A673 (cell line): ENCODE results near the gene WDR76.

Source experiments
- EZH2 ChIP-seq: fragments of 200-600 bp; sonication (generic); IDR thresholded peaks from 2 replicates; pipeline ENCODE4 v1.6.1; 2017; ENCODE audit warnings: borderline replicate concordance, low read depth, mild to moderate bottlenecking, mixed read lengths, antibody characterized with exemption, low read length; ENCODE audit not compliant: poor library complexity, severe bottlenecking
- TF ChIP-seq, protein P1 (sequence below): fragments of 300-800, 200-600 bp; sonication (generic); conservative IDR thresholded peaks from 2 replicates; pipeline ENCODE4 v1.5.1; 2017; ENCODE audit warnings: low read depth, mild to moderate bottlenecking, antibody characterized with exemption, low read length, moderate library complexity, mixed read lengths

DNA sequence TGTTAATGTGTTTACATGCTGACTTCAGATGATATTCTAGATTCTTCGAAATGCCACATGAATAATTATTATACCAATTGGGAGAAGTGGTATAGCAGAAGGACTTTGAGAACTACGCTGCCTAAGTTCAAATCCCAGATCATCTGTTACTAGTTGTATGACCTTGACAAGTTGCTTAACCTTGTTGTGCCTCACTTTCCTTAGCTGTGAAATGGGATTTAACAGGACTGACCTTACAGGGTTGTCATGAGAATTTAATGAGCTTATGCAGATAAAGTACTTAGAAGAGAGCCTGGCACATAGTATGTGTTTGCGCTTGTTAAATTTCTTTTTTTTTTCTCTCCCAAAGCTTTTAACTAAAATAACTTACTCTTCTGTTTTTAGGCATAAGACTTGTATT lies 24.4 kb downstream of the WDR76 start:
- TF ChIP-seq EZH2, result no peak
- TF ChIP-seq, protein P1, sequence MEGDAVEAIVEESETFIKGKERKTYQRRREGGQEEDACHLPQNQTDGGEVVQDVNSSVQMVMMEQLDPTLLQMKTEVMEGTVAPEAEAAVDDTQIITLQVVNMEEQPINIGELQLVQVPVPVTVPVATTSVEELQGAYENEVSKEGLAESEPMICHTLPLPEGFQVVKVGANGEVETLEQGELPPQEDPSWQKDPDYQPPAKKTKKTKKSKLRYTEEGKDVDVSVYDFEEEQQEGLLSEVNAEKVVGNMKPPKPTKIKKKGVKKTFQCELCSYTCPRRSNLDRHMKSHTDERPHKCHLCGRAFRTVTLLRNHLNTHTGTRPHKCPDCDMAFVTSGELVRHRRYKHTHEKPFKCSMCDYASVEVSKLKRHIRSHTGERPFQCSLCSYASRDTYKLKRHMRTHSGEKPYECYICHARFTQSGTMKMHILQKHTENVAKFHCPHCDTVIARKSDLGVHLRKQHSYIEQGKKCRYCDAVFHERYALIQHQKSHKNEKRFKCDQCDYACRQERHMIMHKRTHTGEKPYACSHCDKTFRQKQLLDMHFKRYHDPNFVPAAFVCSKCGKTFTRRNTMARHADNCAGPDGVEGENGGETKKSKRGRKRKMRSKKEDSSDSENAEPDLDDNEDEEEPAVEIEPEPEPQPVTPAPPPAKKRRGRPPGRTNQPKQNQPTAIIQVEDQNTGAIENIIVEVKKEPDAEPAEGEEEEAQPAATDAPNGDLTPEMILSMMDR, result no peak
